NCI-H187 (cell line): ENCODE data around the gene NBAS.

Source experiments
- DNase-seq, 2 experiments: peaks; one replicate each; lab custom pipeline; 2025; lab: John Stamatoyannopoulos, UW

Gene NBAS

DNA sequence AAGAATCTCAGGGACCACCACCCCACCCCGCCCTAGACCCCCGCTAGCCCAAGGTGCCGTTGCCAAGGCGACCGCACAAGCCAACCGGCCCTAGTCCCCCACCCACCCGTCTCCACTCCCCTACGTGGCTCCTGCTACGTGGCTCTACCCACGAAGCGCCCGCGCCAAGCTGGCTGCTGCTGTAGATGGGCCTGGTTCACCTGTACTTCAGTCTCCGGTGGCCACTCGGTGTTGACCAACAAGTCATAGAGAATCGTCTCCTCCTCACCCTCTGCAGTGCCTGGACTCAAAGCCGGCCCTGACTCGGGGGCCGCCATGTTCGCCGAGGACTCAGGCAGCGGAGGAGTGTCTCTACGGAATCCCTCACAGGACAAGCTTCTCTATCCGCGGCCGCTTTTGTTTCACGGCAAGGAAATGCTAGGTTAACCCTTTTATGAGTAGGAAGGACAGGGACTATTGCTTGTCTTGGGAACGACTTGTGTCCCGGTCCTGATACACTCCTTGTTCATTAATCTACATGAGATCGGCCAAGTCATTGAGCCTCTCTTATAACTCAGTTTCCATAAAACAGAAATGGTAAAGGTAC is at the start of gene NBAS:
NBAS (minus strand) TSS at position 347 of the 586 bp plus-strand sequence; CDS start at position 317, 30 bp downstream.
- peak; percentile 75 to 94 for DNase-seq

DNA sequence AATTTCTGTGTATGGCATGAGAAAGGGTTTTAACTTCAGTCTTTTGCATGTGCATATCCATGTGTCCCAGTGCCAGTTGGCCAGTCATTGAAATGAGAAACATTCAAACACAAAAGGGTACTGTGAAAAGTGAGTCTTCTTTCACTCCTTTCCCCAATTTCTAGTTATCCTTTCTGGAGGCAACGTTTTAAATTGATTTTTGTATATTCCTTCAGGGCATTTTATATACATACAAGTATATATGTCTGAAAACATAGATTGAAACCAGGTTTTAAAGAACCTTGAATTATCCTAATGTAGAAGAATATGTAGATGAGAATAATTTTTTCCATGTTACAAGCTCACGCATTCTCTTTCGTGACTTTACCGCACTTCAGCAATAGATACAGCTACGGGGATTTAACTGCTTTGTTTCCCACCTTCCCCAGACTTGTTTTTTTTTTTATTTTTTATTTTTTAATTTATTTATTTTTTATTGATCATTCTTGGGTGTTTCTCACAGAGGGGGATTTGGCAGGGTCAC is 49.4 kb upstream of the NBAS start:
- DNase-seq: no peak

DNA sequence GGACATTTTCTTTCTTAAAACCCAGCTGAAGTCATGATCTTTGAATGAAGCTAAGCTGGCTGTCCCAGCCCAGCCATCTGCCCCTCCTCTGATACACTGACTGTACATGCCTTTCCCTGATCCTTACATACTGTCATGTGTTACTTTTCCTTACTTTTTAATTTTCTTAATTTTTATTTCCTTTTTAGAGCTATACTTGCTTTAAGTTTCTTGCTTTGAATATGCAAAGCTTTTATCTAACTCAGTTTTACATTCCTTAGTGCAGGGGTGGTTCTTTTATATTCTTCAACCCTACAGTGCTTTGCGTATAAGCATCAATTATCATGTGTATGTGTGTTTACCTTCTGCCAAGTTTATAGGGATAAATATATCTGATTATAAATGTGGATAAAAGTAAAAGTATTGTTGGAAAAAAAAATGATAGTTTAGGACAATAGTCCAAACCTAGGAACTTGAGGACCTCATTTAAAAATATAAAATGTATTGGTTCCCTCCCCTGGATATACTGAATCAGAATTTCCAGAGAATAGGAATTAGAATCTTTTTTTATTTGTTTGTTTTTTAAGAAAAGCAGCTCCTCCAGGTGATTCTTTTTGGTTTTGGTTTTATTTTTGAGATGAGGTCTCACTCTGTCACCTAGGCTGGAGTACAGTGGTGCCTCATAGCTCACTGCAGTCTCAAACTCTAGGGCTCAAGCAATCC is 48.4 kb upstream of the NBAS start:
- no peak for DNase-seq

DNA sequence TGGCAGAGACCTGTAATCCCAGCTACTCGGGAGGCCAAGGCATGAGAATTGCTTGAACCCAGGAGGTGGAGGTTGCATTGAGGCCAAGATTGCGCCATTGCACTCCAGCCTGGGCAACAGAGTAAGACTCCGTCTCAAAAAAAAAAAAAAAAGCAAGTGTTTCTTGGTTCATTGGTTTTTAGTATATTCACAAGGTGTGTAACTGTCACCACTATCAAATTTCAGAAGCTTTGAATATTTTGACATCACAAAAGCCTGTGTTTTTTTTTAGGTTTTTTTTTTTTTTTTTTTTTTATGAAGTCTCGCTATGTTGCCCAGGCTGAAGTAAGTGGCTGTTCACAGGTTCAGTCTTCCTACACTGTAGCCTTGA is 47.2 kb upstream of the NBAS start:
- no peak for DNase-seq

DNA sequence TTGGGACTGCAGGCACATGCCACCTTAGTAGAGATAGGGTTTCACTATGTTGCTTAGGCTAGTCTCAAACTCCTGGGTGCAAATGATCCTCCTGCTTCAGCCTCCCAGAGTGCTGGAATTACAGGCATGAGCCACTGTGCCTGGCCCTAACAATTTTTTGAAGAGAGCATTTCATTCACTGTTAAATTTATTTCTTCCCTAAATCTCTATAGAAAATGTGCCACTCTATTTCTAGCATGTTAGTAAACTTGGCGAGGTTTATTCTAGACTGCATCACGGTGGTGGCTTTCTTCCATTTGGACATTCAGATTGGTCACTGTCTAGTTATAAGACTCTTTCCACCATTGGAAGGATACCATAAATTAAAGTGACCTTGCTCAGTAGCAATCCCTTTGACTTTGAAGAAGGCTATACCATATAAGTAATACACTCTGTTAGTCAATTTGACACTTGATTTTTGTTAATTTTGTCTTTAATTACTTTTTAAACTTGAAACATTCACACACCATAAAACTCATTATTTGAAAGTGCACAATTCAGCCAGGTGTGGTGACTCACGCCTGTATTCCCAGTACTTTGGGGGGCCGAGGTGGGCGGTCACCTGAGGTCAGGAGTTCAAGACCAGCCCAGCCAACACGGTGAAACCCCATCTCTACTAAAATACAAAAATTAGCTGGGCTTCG is 46.7 kb upstream of the NBAS start:
- DNase-seq: no peak

DNA sequence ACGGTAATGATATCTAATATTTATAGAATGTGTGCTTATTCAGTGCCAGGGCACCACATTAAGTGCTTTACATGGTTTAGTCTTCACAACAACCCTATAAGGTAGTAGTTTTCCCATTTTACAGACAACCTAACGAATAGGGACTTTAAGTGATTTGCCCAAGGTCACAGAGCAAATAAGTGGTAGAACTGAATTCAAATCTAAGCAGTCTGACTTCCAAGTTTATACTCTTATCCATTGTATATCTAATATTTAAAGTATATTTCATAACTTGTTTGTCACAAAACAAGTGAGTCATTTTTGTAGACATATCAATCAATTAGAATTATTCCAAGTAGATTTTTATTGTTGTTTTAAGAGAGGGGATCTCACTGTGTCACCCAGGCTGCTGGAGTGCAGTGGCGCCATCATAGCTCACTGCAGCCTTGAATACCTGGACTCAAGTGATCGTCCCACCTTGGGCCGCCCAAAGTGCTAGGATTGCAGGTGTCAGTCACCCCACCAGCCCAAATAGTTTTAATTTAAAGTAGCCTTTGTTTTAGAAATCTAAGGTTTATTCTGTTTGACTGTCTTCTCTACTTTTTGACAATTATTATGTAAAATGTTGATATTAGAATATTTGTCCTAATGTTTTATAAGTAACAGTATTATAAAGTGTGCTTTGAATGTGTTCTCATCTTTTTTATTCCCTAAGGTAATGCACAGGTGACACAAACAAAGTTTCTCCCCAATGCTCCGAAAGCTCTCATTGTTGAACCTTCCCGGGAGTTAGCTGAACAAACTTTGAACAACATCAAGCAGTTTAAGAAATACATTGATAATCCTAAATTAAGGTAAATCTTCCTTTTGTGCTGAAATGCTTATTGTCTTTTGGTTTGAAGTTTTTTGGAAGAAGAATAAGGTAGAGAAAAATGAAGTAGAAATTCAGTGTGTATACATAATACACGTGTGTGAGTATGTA is 45.6 kb upstream of the NBAS start:
- no peak for DNase-seq

DNA sequence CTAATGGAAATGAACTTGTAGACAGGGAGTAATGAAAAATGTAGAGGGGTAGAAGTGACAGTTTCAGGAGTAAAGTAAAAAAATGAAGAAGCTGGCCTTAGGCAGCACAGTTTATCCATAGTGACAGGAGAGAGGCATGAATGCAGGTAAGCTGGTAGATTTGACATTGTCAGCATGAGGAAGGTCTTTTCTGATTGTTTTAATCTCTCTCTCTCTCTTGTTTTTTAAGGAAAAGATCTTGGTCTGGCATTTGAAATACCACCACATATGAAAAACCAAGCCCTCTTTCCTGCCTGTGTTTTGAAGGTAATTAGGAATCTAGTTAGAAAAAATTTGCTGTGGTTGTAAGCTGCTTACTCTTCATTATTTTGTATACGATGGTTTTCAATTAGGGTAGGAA is 44.6 kb upstream of the NBAS start:
- DNase-seq: no peak

DNA sequence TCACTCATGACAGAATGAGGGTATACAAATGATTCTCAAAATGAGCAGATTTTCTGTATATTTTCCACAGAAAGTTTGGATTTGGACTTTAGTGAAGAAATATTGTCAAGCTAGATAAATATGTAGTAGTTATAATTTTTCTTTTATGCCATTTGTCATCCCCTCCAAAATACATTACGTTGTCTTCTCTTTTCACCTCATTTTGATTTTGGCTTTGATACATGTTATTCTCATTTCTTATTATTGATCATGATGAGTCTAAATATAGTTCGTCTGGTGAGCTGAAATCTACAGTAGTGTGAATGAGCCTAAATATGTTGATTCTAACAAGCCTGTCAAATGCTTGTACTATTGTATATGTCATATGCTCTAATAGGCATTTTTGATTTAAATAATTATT is 42.8 kb upstream of the NBAS start:
- DNase-seq: no peak

DNA sequence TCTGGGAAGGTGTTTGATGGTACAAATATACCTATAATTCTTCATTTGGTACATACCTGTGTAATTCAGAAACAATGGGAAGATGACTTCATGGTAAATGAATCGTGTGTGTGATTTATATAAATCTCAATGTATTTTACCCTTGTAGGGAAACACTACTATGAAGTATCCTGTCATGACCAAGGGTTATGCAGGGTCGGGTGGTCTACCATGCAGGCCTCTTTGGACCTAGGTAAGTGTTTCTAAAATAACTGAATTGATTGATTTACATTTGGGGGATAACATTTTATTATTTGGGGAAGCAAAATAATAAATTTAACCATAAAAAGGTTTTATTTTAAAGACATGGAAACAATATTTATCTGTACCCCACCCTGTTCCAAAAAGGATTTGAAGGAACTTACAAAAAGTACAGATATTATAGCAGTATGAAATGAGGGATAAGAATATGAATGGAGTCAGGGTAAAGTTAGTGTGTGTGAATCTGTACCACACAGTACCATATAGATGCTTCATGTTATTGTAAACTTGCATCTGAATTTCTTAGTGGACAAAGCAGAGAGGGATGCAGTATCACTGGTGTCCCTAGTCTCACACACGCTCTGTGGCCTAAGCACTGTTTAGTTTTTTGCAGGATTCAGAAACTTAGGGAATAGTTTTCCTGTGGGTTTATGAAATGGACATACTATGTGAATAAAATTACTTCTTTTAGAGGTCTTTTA is 42.1 kb upstream of the NBAS start:
- no peak for DNase-seq

DNA sequence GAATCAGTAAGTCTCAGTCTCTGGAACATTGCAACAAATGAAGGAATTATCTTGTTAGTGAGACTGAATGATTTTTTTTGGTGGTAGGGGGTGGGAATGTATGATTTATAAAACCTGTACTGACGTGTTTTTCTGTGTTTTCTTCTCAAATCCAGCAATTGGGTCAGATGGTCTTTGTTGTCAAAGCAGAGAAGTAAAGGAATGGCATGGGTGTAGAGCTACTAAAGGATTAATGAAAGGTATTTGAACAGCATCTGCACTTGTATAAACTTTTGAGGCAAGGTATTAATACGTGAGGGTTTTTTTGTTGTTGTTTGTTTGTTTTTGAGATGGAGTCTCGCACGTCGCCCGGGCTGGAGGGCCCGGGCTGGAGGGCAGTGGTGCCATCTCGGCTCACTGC is 41.3 kb upstream of the NBAS start:
- no peak for DNase-seq

DNA sequence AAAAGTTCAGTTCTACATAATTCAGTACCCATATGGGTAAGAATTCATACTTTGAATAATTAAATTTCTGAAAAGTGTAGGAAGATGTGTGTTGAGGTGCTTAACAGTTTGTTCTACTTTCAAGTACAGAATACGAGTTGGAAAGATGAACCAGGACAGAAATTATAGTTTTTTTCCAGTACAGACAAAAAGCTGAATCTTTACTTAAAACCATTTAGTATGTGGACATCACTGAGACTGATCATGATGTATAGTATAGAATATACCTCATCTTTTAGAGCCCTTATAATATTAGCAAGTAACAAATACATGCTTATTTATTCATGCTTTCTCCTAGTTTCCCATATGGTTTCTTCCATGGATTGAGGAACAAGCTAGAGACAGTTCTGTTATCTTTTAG is 40.5 kb upstream of the NBAS start:
- DNase-seq: no peak

DNA sequence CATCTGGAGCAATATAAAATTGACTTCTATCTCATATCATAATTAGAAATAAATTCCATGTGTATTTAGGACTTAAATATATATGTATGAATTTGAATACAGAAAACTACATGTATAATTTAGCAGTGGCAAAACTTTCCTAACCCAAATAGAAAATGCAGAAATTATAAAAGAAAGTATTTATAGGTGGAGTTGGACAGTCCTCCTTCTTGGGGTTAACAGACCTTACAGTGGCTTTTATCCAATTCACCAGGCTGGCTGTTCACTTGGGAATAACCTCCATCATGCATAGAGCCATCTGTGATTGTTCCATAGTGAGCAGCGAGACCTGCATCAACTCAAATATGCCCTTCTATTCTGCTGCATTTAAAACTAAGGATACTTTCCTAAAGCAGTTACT is 38.9 kb upstream of the NBAS start:
- DNase-seq: no peak

DNA sequence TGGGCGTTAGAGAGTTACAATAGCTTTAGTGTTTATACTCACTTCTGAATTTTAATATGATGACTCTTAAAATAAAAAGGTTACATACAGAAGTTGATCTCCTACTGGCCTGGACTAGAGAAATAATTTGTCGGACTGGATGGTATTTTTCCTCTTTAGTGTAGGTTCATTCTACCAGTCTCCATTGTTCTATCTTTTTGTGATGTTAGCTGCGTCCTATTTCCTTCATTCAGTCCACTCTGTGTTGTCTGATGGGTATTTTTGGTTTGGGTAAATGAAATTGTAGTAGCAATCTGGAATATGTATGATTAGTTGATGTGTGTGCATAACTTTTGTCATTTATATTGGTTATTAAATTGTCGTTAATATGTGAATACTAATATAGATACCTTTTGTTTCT is 35.8 kb upstream of the NBAS start:
- no peak for DNase-seq

DNA sequence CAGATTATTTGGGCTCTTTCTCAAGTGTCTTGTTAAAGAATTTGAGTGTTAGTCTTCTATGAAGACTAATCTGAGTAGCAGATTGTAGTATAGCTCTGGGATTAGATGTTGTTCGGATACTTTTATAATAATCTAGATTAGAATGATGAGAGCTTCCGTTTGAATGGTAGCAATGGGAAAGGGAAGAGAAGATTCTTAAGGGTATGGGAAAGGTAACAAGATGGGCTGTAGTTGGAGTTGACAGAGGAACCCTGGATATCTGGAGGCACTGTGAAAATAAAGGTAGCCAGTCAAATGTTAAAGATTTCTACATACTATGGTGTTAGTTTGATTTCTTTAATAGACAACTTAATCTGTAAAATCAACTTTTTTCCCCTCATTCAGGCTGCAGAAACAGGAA is 35.2 kb upstream of the NBAS start:
- DNase-seq: no peak

DNA sequence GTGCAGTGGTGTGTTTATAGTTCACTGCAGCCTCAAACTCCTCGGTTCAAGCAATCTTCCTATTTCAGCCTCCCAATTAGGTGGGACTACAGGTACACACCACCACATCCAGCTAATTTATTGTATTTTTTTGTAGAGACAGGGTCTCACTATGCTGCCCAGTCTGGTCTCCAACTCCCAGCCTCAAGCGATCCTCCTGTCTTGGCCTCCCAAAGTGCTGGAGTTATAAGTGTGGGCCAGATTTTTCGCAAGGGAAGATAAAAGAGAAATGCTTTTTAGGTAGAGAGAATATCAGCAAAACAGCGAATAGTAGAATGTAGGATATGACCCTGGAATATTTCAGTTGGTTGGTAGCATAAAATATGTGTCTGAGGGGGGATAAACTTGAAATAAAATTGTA is 34.8 kb upstream of the NBAS start:
- DNase-seq: no peak

DNA sequence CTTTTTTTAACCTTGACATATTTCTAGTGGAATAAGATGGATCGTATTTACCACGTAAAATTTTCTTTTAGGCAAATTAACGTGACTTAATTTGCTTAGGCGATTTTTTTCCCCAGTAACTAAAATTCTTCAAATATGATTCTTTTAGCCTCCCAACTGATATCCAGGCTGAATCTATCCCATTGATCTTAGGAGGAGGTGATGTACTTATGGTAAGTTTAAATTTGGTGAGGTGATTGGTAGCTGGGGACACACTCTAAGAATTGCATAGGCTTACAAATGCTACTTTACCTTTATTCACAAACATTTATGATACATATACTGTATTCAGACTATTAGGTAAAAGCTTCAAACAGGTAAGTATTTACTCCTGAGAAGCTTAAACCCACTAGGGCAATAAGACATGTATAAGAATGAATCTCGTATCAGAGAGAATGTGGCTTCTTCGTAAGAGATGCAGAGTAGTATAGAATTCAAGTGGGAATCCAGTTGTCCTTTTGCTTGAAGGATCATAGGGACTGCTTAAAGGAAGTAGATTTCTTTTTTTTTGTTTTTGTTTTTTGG is 34.3 kb upstream of the NBAS start:
- DNase-seq: no peak

DNA sequence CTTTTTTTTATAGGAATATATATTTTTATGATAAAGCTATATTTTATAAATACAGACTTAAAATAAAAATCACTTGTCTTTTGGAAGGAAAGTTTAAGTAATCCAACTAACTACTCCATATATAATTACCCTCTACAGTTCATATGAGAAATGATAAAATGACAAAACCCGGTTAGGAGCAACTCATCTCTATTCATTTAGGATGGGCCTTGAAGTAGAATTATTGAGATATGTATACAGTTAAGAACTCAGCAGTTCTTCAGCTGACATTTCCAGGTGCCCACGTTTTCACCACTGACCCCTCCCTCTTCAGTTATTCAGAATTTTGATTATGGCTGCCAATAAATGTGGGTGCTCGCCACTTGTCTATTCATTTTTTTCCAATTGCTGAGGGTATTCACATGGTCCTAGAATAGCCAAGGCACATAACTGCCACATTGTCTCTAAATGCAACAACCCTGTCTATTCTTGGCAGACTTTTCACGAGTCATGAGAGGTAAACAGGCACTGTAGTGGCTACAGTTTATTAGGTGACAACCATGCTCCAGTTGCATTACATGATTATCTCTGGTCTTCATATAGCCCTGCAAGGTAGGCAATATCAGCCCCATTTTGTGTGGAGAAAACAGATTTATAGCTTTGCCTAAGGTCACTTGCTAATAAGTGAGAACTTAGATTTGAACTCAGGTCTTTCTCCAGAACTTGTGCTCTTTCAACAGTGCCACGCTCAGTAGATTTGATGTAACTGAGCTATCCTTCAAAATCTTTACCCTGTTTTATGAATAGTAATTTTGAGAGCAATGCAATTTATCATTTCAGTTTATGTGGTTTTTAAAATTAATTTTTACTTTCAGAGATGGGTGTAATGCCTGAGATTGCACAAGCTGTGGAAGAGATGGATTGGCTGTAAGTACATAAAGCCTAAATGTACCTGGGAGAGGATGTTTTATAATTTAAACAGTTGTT is 33.4 kb upstream of the NBAS start:
- no peak for DNase-seq

DNA sequence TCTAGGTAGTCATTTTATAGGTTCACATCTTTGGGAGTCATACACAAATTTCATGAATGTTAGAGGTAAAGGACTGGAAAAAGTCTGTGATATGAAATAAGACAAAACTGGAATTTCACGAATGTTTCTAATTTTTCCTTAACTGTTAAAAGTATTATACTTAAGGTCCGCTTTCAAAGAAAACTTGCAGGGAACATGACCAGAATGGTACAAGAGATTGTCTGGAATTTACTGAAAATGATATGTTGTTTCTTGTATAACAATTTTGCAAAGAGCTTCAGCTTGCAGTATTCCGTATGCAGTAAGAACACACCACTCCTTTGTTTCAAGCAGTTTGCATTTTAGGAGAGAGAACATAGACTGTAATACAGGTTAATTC is 32.2 kb upstream of the NBAS start:
- DNase-seq: no peak

DNA sequence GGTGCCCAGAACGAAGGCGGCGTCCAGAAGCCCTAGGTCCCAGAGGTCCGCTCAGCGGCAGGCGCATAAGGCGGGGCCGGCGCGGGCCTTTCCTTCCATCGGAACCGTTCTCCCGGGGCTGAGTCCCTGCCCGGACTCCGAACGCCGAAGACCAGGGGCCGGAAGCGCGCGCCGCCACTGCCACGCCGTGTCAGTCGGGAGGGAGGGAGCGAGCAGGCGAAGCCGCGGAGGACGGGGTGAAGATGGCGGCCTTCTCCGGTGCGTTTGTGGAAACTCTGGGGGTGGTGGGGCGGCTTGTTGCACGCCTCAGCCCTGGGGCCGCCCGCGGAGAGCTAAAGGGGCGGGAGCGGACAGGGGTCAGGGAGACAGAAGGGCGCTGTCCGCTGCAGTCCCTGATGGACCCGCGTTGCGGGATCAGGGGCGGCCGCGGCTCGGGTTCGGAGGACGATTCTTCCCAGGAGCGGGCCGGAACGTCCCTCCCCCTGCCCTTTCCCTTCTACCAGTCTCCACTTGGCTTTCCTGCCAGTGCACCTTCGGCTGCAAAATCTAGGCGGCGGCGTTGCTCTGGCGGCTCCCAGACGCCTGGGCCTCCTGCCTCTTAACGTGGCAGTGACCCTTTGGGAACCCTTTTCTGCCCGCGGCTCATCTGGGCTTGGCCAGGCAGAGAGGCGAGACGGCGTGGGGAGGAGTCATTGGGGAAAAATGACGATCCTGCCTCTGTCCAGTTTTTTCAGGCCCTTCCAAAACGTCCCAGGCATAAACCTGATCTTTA is 30.7 kb upstream of the NBAS start, which contains the start of gene DDX1:
DDX1 (plus strand) TSS at position 177 of the 772 bp plus-strand sequence; CDS start at position 243, 66 bp downstream.
- peak; percentile 85 to 95 for DNase-seq
